NCI-H82 treated with DMSO at 0.1 percent for 48 hours (cell line): ENCODE data around the gene MAPK8IP1.

Experiments used
- DNase-seq: peaks from one replicate; lab custom pipeline; 2025; ENCODE audit not compliant: unreplicated experiment; lab: John Stamatoyannopoulos, UW

MAPK8IP1 gene

DNA sequence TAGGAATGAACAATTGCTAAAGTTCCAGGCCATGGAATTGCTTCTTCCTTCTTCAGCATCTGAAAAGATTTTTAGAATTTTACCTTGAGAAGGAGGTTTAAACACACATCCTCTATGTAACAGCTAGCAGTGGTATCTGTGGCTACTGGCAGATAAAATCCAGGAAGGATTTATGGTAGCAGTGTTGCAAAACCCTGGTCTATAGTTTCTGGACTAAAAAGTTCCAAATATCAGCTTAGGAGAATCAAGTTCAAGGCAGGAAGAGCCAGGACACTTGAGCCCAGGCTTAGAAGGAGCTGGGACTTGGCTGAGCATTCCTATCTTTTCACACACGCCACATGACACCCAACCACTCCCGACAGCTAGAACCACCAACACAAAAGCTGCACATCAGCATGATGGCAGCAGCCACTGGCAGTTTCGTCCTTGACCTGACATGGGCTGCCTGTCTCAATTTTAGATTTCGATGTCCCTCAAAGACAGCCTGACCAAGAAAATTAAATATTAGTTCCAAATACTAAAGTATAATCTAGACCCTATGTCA is 51.1 kb downstream of the MAPK8IP1 start:
- no peak for DNase-seq

DNA sequence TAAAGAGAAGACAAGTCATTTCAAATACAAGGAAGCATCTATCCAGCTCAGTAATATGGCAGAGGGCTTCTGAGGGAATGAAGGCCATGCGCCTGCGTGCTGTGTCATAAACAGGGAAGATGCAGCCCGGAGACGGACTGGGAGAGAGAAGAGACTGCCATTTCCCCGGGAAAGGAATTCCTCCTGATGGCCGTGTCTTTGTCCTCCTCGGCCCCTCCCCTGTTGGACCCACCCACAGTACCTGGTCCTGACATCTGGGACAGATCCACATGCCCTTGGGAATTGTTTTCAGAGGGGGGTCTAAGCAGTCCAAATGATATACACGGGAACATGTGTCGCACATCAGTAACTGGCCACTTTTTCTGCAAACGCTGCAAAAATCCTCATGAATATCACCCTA is 52.5 kb downstream of the MAPK8IP1 start:
- DNase-seq = no peak

DNA sequence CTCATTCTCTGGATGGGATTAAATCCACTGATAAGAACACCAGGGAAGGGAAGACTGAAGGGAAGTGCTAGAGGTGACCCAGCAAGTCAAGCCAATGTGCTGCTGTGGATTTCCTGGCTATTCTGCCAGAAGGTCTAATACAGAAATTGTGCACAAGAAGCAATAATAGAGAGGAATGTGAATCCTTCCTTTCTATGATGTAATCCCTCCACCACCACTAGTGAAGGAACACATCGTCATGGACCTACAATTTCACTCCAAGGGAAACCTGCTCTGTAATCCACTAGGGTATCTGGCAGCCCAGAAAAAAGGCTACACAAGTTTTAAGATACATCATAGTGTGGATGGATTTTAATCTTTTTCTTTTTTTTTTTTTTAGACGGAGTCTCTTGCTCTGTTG is 54.4 kb downstream of the MAPK8IP1 start:
- no peak for DNase-seq

DNA sequence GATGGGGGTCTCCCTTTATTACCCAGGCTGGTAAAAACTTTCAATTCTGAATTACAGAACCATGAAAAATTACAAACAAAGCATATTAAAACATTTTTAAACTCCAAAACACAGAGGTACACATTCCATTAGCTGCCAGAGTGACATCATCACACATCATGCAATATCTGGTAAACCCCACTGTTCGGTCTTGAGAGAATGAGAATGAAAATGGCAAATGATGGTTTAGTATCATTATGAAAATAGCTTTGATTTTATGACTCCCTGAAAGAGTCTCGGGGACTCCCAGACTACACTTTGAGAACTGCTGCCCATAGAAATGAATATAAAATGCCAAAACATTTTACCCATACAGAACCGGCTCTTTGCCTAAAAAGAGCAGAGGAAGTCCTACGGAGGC is 55.8 kb downstream of the MAPK8IP1 start:
- no peak for DNase-seq

DNA sequence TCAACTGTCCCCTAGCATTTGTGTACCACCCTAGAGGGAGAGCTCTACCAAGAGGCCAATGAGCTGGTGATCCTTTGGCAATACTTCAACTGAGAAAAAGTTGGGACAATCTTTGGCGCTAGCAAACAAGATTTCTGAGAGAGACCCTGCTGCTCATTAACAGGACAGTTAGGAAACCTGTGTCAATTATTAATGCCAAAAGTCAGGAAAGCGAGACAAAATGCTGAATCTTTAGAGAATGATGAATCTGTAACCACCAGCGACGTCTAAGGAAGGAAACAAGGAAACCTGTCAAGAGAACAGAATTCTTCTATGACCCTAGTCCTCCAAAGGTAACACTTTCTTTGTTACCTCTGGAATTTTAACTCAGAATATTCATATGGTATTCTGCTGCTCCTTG is 56.9 kb downstream of the MAPK8IP1 start:
- DNase-seq = no peak

DNA sequence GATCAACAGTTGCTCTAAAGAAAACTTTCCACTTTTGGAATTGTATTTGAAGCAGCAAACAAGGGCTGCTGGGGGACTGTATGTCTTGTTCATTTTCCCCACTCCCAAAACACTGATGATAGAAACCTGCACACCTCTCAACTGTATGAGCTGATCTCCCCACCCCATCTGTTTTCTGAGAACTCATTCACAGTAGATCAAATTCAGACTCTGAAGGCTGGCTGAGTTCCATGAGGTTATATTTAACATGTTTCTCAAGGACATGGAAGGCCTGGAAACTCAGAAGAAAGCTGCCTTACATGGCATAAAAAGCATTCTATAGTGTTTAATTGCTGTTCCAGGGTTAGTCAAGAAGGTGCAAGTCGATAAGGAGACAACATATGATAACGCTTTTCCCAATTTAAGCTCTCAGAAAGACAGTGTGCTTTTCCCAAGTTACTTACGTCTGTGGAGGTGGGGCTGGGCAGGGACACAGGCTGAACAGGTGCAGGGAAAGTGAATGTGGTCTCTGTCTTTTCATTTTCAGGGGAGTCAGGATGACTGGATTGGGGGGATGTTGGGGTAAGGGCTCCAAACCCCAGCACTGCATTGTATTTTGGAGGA is 60.0 kb downstream of the MAPK8IP1 start:
- DNase-seq = no peak

DNA sequence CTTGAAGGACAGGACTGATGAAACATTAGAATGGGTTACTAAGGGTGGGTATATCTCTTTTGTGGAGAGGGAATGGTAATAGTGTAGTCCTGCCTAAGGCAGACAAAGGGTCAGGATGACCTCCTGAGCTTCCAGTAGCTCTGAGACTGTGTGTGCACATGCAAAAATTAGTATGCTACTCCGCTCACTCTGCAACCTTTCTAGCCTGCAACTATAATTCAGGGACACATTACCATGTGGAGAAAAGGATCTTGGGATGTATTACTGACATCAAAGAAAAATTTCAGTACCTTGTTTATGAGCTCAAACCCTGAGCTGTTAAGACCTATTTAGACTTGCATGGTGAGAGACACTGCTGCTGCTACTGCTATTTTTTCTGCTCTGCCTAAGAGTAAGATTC is 62.4 kb downstream of the MAPK8IP1 start:
- no peak for DNase-seq

DNA sequence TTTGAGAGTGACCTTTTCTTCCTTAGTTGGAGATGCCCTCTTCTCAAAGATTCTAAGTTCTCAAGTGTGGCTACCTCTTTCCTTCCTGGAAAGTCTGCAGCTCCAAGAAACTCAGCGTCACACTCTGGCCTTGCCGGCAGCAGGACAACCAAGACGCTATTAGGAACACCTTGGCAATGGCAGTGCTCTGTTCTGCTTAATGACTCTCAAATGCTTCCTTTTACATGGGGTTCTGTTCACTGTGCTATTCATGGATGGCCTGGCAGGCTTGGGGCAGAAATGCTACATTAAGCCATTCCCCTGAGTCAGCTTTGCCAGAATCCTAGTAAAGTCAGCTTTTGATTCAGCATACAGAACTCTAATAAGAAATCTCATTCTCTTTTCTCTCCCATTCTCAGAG is 62.9 kb downstream of the MAPK8IP1 start:
- no peak for DNase-seq

DNA sequence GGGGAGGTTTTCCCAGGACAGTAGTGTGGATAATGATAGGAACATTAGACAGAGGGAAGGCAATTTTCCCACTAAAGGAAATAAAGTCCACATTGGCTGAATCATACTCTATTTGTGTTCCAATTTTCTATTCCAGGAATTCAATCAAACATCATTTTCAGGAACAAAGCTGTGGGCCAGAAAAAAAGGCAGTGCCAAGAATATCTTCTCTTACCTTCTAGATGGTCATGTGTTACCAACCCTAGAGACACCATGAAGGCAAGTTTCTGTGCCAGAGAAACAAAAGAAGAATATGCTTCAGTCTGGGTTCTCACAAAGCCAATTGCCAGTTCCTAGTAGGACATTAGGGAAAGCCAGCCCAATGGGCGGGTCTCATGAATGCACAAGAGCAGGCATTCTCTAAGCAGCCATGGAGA is 64.5 kb downstream of the MAPK8IP1 start:
- DNase-seq = no peak
